WERI-Rb-1 (cell line): Measurements from ENCODE around the gene IL18R1.

Experiments
- DNase-seq: peaks from one replicate; pipeline ENCODE4 v3.0.0-alpha.2; 2020
- H3K27ac ChIP-seq: fragments of 250-450 bp; sonication (Bioruptor Pico); 2 replicates; pipeline ENCODE4 v1.5.1; 2020; ENCODE audit warnings: mild to moderate bottlenecking, moderate library complexity
- H3K27me3 ChIP-seq: fragments of 250-450 bp; sonication (Bioruptor Pico); 2 replicates; pipeline ENCODE4 v1.5.1; 2021; ENCODE audit warnings: mild to moderate bottlenecking, low read depth, moderate library complexity; ENCODE audit not compliant: insufficient read depth, severe bottlenecking
- H3K36me3 ChIP-seq: fragments of 250-450 bp; sonication (Bioruptor Pico); 2 replicates; pipeline ENCODE4 v1.5.1; 2020; ENCODE audit warnings: mild to moderate bottlenecking, moderate library complexity
- H3K4me3 ChIP-seq: 2 replicates; pipeline ENCODE4 v1.5.1; 2011; ENCODE audit warnings: low read depth, mild to moderate bottlenecking, control low read depth, low read length
- H3K9me3 ChIP-seq: fragments of 250-450 bp; sonication (Bioruptor Pico); 2 replicates; pipeline ENCODE4 v1.5.1; 2021; ENCODE audit warnings: mild to moderate bottlenecking, moderate library complexity; ENCODE audit not compliant: severe bottlenecking
- TF ChIP-seq, protein P1 (sequence below): IDR thresholded peaks from 2 replicates; pipeline ENCODE4 v1.5.1; 2011; ENCODE audit warnings: low read depth, mild to moderate bottlenecking, control low read depth, inconsistent platforms, low read length

The IL18R1 gene

DNA sequence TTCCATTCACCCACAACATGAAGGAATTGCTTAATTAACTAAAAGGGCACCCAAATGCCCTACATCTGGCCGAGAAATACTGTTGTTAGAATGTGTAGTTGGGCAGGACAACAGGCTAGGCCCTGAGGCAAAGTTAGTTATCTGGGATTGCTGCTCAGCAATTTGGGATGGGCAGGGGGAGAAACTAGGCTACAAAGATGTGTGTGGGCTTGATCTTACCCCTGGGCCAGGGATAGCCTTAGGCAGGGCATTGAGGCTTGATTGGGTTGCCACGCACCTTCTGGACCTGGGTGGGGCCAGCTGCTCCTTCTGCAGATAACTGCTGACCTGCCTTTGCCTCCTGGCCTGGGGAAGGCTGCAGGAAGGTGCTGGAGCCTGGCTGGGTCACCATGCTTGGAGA is 76.8 kb downstream of the IL18R1 start:
- Histone ChIP-seq H3K36me3 (no peaks in the 10 kb centered on the region), H3K27me3 (peaks cover 49% of the 10 kb centered on the region), H3K9me3 (no peaks in the 10 kb centered on the region), H3K27ac (no peak overlapping the region), H3K4me3 (no peak overlapping the region)
- DNase-seq, result no peak
- TF ChIP-seq, protein P1, sequence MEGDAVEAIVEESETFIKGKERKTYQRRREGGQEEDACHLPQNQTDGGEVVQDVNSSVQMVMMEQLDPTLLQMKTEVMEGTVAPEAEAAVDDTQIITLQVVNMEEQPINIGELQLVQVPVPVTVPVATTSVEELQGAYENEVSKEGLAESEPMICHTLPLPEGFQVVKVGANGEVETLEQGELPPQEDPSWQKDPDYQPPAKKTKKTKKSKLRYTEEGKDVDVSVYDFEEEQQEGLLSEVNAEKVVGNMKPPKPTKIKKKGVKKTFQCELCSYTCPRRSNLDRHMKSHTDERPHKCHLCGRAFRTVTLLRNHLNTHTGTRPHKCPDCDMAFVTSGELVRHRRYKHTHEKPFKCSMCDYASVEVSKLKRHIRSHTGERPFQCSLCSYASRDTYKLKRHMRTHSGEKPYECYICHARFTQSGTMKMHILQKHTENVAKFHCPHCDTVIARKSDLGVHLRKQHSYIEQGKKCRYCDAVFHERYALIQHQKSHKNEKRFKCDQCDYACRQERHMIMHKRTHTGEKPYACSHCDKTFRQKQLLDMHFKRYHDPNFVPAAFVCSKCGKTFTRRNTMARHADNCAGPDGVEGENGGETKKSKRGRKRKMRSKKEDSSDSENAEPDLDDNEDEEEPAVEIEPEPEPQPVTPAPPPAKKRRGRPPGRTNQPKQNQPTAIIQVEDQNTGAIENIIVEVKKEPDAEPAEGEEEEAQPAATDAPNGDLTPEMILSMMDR, result no peak

DNA sequence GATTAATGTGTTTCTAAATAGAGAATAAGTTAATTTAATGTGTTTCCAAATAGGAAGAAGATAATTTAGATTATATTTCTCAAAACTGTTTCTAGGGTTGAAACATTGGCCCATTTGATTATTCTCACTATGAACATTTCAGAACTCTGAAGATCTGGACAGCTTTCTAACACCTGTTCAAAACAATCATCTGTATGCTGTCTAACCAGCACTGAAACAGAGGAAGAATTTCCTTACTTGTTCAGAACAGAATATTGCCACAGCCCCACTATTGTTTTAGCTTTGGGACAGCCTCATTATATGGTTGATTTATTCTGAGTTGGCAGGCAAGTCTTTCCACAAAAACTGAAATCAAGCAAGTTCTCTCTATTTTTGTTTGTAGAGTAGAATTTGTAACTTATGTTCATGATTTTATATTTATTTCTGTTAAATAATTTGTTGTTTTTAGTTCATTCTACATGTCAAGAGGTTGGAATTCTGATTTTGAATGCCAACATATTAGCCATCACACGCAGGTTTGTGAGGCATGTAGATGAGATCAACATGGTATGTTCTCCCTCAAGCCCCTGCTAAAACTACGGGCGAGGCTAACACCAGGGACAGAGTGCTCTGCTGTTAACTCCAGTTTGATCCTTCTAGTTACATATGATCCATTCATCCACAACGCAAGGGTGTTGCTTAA is 78.5 kb downstream of the IL18R1 start:
- no peaks in the 10 kb centered on the region for H3K36me3 ChIP-seq
- TF ChIP-seq, protein P1, result no peak
- H3K9me3 ChIP-seq, result no peaks in the 10 kb centered on the region
- peaks cover 54% of the 10 kb centered on the region for H3K27me3 ChIP-seq
- H3K4me3 ChIP-seq, result no peak overlapping the region
- DNase-seq, result no peak
- H3K27ac ChIP-seq, result no peak overlapping the region

- TF ChIP-seq, protein P1, result no peak
- no peak for DNase-seq
- Histone ChIP-seq H3K27ac (no peak overlapping the region), H3K27me3 (peaks cover 51% of the 10 kb centered on the region), H3K9me3 (no peaks in the 10 kb centered on the region), H3K36me3 (no peaks in the 10 kb centered on the region), H3K4me3 (no peak overlapping the region)
Observed at GRCh38 chr2:102434655-102435381, 79.2 kb downstream of the IL18R1 start.

- no peak overlapping the region for H3K27ac ChIP-seq
- H3K36me3 ChIP-seq, result no peaks in the 10 kb centered on the region
- H3K9me3 ChIP-seq, result no peaks in the 10 kb centered on the region
- DNase-seq, result no peak
- H3K4me3 ChIP-seq, result no peak overlapping the region
- TF ChIP-seq, protein P1, result no peak
- H3K27me3 ChIP-seq, result peaks cover 60% of the 10 kb centered on the region
Observed at GRCh38 chr2:102435741-102436140, 80.1 kb downstream of the IL18R1 start.

DNA sequence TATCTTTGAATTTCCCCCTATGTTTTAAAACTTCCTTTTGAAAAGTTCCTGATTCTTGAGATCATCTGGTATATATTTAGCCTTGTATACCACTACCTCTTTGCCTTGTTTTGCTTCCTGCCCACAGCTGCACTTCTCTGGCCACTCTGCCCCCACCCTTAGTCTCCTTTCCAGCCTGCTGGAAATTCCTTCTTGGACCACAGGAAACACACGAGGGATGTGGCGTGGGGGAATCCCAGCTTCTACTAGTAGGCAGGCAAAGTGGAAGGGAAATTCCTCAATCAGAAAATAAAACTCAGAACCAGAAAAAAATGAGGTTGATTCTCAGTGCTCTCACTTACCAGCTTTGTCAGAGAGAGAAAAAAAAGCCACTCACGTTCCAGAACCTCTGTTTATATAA is 80.7 kb downstream of the IL18R1 start:
- H3K27me3 ChIP-seq, result peaks cover 61% of the 10 kb centered on the region
- TF ChIP-seq, protein P1, result no peak
- no peaks in the 10 kb centered on the region for H3K9me3 ChIP-seq
- DNase-seq, result no peak
- H3K36me3 ChIP-seq, result no peaks in the 10 kb centered on the region
- H3K4me3 ChIP-seq, result no peak overlapping the region
- no peak overlapping the region for H3K27ac ChIP-seq
